ENCODE data around the gene CCDC28B.

CCDC28B gene

GRCh38 chr1:32180186-32181060, 20.0 kb upstream of the CCDC28B start:
- no peak for TF ChIP-seq GLIS3 (CRISPR knock-in tag; IDR thresholded peaks at IDR 0.05)
- TF ChIP-seq ARNTL (CRISPR knock-in tag; IDR thresholded peaks at IDR 0.05; ENCODE audit: borderline replicate concordance, low read depth) = no peak
- TF ChIP-seq, protein P1, sequence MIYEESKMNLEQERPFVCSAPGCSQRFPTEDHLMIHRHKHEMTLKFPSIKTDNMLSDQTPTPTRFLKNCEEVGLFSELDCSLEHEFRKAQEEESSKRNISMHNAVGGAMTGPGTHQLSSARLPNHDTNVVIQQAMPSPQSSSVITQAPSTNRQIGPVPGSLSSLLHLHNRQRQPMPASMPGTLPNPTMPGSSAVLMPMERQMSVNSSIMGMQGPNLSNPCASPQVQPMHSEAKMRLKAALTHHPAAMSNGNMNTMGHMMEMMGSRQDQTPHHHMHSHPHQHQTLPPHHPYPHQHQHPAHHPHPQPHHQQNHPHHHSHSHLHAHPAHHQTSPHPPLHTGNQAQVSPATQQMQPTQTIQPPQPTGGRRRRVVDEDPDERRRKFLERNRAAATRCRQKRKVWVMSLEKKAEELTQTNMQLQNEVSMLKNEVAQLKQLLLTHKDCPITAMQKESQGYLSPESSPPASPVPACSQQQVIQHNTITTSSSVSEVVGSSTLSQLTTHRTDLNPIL (CRISPR knock-in tag; IDR thresholded peaks at IDR 0.05; ENCODE audit: low read depth) = no peak
- no peak for TF ChIP-seq ZNF70 (CRISPR knock-in tag; IDR thresholded peaks at IDR 0.05)
- TF ChIP-seq, protein P2, sequence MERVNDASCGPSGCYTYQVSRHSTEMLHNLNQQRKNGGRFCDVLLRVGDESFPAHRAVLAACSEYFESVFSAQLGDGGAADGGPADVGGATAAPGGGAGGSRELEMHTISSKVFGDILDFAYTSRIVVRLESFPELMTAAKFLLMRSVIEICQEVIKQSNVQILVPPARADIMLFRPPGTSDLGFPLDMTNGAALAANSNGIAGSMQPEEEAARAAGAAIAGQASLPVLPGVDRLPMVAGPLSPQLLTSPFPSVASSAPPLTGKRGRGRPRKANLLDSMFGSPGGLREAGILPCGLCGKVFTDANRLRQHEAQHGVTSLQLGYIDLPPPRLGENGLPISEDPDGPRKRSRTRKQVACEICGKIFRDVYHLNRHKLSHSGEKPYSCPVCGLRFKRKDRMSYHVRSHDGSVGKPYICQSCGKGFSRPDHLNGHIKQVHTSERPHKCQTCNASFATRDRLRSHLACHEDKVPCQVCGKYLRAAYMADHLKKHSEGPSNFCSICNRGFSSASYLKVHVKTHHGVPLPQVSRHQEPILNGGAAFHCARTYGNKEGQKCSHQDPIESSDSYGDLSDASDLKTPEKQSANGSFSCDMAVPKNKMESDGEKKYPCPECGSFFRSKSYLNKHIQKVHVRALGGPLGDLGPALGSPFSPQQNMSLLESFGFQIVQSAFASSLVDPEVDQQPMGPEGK (CRISPR knock-in tag; IDR thresholded peaks at IDR 0.05; ENCODE audit: borderline replicate concordance) = no peak
- no peak for TF ChIP-seq ISL1 (CRISPR knock-in tag; IDR thresholded peaks at IDR 0.05)
- no peak for TF ChIP-seq TSHZ2 (CRISPR knock-in tag; IDR thresholded peaks at IDR 0.05)
- no peak for TF ChIP-seq ZC3H10 (CRISPR knock-in tag; IDR thresholded peaks at IDR 0.05)
- TF ChIP-seq ESRRG (CRISPR knock-in tag; IDR thresholded peaks at IDR 0.05) = no peak
- no peak for TF ChIP-seq ZFP3 (CRISPR knock-in tag; IDR thresholded peaks at IDR 0.05)
- TF ChIP-seq TOX (CRISPR knock-in tag; IDR thresholded peaks at IDR 0.05; ENCODE audit: borderline replicate concordance) = no peak
- no peak for TF ChIP-seq BACH2 (CRISPR knock-in tag; IDR thresholded peaks at IDR 0.05; ENCODE audit: borderline replicate concordance)
- TF ChIP-seq, protein P3, sequence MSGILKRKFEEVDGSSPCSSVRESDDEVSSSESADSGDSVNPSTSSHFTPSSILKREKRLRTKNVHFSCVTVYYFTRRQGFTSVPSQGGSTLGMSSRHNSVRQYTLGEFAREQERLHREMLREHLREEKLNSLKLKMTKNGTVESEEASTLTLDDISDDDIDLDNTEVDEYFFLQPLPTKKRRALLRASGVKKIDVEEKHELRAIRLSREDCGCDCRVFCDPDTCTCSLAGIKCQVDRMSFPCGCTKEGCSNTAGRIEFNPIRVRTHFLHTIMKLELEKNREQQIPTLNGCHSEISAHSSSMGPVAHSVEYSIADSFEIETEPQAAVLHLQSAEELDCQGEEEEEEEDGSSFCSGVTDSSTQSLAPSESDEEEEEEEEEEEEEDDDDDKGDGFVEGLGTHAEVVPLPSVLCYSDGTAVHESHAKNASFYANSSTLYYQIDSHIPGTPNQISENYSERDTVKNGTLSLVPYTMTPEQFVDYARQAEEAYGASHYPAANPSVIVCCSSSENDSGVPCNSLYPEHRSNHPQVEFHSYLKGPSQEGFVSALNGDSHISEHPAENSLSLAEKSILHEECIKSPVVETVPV (CRISPR knock-in tag; IDR thresholded peaks at IDR 0.05) = no peak
- no peak for TF ChIP-seq RARB (CRISPR knock-in tag; IDR thresholded peaks at IDR 0.05)
- TF ChIP-seq TCF4 (CRISPR knock-in tag; IDR thresholded peaks at IDR 0.05; ENCODE audit: borderline replicate concordance) = no peak
- TF ChIP-seq PPARA (CRISPR knock-in tag; IDR thresholded peaks at IDR 0.05; ENCODE audit: borderline replicate concordance) = no peak
- peak; percentile 65 for ATAC-seq

DNA sequence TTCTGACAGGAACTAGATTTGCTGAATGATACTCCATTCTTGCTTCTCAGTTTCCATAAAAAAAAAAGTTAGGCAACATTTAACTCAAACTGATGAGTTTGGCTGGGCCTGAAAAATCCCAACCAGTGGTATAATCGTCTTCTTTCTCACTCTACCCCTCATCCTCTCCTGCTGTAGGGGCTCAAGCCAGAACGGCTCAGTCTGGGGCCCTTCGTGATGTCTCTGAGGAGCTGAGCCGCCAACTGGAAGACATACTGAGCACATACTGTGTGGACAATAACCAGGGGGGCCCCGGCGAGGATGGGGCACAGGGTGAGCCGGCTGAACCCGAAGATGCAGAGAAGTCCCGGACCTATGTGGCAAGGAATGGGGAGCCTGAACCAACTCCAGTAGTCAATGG, 19.3 kb upstream of the CCDC28B start:
- no peak for ATAC-seq
- TF ChIP-seq TSHZ2 (CRISPR knock-in tag; IDR thresholded peaks at IDR 0.05) = no peak

GRCh38 chr1:32181563-32181962, 18.8 kb upstream of the CCDC28B start:
- ATAC-seq = no peak
- TF ChIP-seq ESRRG (CRISPR knock-in tag; IDR thresholded peaks at IDR 0.05) = no peak
- no peak for TF ChIP-seq ZFP30 (CRISPR knock-in tag; IDR thresholded peaks at IDR 0.05)
- TF ChIP-seq ZNF565 (CRISPR knock-in tag; conservative IDR thresholded peaks at IDR 0.05; ENCODE audit: low read depth) = no peak
- no peak for TF ChIP-seq TCF4 (CRISPR knock-in tag; IDR thresholded peaks at IDR 0.05; ENCODE audit: borderline replicate concordance)
- TF ChIP-seq ZNF70 (CRISPR knock-in tag; IDR thresholded peaks at IDR 0.05) = no peak
- TF ChIP-seq TSHZ2 (CRISPR knock-in tag; IDR thresholded peaks at IDR 0.05) = no peak
- TF ChIP-seq, protein P1 (CRISPR knock-in tag; IDR thresholded peaks at IDR 0.05; ENCODE audit: low read depth) = no peak
- TF ChIP-seq RARB (CRISPR knock-in tag; IDR thresholded peaks at IDR 0.05) = no peak

Data from SK-N-SH treated with all-trans-retinoic acid at 6 μM for 48 hours (cell line).